PFSK-1 (cell line): Measurements from ENCODE around the gene WDFY2.

Source experiments
- POLR2AphosphoS5 ChIP-seq: IDR thresholded peaks from 2 replicates; pipeline ENCODE4 v1.6.1; 2012; ENCODE audit warnings: low read depth, mild to moderate bottlenecking, control low read depth, low read length, moderate library complexity
- SIN3A ChIP-seq: IDR thresholded peaks from 2 replicates; pipeline ENCODE4 v1.6.1; 2012; ENCODE audit warnings: mild to moderate bottlenecking, low read length, moderate library complexity, borderline replicate concordance; ENCODE audit not compliant: insufficient read depth

DNA sequence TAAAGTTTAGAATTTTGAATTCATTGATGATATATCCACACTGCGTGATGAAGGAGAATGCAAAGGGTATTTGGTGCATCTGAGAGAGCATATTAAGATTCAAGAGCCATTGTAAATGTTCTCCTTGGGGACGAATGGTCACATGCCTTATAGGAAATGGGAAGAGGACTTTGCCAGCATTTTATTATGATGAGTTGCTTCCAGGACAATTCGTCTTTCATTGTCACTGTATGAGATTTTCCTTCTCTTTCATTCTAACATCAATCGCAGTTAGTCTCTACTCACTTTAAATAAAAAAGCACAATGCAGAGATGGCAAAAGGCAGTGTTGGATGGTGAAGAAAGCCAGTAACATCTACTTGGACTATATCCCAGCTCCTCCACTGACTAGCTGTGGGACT is 21.4 kb downstream of the WDFY2 start:
- no peak for TF ChIP-seq POLR2AphosphoS5
- TF ChIP-seq SIN3A: no peak
